HG02870 (cell line): ENCODE results near the gene ABTB2.

Experiments used
- ATAC-seq: cut with Tn5 transposase; IDR thresholded peaks from one replicate; pipeline ENCODE4 v1.9.1; 2021; ENCODE audit warnings: mild to moderate bottlenecking, moderate library complexity; ENCODE audit not compliant: unreplicated experiment

Gene ABTB2

DNA sequence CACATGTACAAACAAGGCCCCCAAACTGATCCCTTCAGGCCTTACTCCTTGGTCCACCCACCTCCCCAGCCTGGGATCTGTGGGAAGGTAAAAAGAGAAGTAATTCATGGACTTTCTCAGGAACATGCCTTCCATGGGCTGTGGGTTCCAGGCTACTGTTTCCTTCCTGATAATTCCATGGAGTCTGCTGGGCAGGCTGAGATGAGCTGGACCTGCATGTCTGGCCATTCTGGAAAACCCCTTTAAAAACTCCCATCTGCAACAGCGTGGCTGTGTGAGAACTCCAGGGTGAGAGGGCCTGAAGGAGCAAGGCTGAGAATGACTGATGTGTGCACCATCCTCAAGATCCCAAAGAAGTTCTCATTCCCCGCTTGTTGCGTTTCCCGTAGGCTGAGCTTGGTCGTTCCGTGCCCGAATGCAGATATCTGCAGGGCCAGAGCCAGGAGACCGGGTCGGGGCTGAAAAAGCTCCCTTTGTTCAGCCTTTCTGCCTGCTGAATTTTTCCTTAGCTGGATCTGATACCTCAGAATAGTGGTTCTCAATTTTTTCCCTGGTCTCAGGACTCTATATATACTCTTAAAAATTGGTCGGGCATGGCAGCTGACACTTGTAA is 179.5 kb downstream of the ABTB2 start:
- no peak for ATAC-seq

DNA sequence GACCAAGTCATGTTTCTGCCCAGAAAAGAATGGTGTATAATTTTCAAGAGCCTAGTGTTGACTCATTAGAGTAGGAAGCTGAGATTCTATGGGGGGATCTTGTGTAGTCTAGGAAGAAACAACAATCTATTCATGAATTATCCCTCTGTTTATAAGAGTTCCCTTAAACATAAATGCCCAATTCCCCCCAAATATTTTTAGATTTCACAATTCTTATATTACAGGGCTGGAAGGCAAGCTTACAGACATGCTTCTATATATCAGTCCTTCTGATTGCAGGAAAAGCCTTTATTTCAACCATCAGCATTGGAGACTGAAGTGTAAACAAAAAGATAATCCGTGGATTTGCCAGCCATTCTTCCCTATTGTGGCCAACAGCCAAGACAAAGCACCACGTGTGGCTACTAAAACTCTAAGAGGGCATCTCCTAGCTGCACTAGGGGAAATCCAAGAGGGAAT is 181.0 kb downstream of the ABTB2 start:
- no peak for ATAC-seq

- peak; percentile 40 for ATAC-seq
Observed at GRCh38 chr11:34175284-34176019, 182.4 kb downstream of the ABTB2 start.

DNA sequence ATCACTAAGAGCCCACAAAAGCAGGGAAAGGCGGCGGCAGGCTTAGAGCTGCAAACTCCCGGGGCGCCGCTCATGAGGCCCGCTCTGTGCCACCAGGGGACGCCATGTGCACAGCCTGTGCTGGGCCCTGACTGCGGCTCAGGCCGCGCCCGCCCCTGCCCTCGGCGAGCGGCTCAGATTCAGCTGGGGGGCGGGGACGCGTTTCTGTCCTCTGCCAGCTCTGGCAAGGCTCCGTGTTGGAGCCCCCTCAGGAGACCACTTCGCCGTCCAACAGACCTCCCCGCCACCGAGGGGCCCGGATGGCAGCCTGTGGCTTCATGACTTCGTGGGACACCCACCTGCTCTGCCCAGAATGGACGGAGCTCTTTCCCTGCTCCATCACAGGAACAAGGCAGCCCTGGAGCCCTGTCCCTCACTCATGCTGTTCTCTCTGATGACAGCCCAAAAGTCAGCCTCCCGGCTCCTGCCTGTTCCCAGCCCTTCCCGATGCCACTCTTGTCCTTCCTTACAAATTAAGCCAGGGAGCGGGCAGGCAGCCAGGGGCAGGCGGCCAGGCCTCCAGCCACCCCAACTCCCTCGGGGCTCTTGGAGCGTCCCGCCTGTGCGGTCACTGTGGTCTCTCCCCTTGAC is 183.3 kb downstream of the ABTB2 start:
- peak; percentile 81 for ATAC-seq

GRCh38 chr11:34173050-34173449 is 184.8 kb downstream of the ABTB2 start:
- no peak for ATAC-seq

DNA sequence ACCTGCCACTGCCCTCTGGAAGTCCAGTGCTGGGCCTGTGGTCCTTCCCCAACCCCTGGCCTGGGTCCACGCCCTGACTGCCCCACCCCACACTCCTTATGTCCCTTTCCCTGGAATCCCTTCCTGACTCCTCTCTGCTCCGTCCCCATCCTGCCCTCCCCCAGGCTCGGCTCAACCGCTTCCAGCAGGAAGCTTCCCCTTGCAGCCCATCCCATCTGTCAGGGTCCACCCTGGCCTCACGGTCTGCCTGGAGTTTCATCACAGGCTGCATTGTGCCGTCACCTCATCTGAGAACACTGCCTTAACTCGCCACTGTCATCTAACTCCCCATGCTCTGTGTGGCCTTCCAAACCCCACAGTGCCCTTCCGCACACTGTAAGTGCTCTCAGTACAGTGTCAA is 188.1 kb downstream of the ABTB2 start:
- no peak for ATAC-seq

DNA sequence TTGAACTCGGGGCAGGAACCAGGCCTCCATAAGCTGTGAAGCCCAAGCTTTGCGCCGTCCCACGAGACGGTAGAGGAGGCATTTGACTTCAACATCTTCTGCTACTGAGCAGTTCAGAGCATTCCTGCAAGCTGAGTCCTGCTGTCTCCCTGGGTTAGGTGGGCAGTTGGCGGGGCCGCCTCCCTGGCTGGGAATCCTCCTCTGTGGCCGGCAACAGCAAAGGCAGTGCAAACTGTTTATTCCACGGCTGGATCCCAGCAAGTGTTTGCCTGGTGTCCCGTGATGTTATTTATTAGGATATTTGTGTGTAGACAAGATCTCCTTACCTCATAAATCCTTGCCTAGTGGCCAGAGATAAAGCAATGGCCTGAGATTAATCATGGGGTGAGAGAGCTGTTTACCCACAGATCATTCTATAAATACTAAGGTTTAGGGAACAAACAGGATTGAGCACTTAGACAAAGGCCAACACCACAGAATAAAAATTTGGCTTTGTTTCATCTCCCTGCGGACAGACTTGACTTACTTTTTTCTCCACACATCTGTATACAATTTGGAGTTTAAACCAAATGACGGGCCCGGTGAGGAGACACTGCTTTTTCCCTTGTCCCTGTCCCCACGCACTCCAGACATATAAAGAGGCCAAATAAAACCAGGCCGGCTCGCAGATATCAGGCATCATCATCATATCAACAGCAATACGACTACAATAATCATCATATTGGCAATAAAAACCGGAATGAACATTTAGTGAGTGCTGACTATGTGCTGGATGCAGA is 189.0 kb downstream of the ABTB2 start:
- ATAC-seq, result no peak

GRCh38 chr11:34167961-34168360 is 189.8 kb downstream of the ABTB2 start:
- no peak for ATAC-seq

DNA sequence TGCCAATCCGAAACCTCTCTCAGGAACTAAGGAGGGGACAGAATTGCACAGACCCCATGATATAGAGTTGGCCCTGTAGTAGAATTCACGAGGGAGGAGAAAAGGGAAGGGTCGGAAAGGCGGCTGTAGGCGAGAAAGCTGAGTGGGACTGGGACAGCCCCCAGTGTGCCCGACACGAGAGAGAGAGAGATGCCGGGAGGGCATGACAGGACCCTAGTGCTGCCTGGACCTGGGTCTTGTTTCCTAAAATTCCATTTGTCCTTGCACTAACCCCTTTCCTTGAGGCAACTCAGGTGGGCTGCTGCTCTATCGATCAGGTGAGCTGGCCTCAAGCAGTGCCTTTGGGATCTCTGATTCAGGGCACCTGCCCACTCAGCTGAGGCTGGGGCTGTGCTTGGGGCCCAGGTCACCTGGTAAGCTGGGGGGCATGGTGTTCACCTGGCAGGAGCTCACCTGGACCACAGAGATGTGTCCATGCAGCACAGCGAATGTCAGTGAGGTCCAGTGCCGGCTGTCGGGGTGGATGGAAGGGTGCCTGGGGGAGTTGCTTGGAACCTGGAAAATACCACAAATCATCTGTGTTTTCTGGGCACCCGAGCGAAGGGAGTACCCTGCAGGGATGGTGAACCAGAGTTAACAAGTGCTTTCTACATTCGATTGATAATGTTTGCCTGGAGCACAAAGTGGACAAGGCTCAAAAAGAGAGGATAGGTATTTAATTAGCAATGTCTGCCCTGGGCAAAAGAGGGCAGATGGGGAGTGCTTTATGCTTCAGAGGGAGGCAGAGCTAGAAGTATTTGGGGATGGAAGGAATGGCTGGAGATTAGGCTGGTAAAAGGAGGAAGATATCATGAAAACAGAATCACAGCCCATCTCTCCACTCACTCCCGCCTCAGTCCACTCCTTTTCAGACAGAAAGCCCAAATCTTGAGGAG is 190.7 kb downstream of the ABTB2 start:
- ATAC-seq, result no peak

GRCh38 chr11:34165786-34166555 is 191.8 kb downstream of the ABTB2 start:
- ATAC-seq, result no peak

DNA sequence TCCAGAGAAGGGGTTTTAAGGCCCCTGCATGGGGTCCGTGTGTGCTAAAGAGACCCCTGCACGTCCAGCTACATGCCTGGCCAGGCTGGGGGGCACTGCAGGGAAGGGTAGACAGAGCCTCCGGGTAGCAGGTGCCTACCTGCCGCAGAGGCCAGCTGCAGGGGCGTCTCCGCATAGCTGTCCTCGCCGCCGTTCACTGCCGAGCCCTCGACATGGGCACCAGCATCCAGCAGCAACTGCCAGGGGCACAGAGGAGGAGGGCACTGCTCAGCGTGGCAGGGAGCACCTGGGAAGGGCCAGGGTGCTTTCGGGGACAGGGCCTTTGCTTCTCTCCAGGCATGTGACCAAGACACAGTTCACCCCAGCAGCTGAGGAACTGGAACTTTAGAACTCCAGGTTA is 192.7 kb downstream of the ABTB2 start:
- ATAC-seq, result no peak

DNA sequence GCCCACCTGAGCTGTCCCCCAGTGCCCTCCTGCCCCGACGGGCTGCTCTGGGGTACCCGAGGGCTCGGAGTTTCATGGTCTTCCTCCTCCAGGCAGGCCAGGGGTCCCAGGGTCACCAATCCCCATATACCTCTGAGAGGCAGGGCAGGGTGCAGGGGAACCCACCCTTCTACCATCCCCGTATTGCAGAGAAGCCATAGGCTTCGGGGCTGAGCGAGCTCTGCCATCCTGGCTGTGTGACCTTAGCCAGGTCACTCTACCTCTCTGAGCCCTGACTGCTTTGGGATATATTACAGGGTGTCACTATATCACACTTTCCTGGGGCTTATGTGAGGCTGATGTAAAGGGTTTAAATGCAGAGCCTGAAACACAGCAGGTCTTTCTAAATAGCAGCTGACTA is 195.0 kb downstream of the ABTB2 start:
- no peak for ATAC-seq

DNA sequence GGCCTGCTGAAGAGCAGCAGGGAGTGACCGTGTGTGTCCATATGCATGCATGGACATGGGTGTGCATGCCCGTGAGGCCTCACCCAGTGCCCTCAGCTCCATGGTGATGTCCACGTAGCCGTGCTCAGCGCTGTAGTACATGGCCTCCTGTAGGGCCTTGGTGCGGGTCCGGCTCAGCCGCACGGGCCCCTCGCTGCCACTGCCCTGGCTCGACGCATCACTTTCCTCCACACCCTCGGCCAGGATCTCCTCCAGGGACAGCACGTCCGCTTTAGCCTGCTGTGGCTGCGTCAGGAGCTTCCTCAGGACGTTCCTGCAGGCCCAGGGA is 195.4 kb downstream of the ABTB2 start:
- no peak for ATAC-seq

GRCh38 chr11:34161812-34162492 is 195.9 kb downstream of the ABTB2 start:
- ATAC-seq, result peak; percentile 49

DNA sequence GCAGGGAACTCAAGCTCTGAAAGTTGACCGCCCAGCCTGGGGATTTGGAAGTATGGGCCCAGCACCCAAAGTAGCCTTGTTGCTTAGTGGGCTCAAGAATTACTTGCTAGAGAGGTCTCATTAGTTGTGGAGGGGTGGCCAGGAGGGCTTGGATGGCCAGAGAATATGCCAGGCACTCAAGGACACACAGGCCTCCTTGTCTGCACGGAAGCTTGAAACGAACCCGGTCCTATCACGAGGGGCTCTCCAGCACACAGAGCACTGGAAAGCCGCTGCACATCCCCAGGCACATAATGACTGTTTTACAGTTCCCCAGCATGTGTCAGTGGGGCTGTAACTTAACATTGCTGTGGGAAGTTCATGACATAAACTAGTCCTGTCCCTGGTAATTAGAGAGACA is 196.4 kb downstream of the ABTB2 start:
- no peak for ATAC-seq

DNA sequence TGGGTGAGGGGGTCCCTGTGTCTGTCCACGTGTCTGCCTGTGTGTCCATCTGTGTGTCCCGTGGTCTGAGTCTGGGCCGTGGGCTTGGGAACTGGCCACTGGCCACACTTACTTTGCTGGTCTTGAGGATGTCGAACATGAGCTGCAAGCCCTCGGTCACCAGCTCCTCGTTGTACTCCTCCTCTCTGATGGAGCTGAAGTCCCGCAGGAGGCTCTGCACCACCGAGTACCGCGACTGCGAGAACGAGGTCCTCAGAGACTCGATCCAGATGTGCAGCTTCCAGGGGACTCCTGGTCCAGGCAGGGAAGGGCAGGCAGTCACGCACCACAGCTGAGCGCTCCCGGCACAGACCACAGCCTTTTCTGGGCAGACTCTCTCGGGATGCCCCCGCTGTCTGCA is 197.0 kb downstream of the ABTB2 start:
- no peak for ATAC-seq

DNA sequence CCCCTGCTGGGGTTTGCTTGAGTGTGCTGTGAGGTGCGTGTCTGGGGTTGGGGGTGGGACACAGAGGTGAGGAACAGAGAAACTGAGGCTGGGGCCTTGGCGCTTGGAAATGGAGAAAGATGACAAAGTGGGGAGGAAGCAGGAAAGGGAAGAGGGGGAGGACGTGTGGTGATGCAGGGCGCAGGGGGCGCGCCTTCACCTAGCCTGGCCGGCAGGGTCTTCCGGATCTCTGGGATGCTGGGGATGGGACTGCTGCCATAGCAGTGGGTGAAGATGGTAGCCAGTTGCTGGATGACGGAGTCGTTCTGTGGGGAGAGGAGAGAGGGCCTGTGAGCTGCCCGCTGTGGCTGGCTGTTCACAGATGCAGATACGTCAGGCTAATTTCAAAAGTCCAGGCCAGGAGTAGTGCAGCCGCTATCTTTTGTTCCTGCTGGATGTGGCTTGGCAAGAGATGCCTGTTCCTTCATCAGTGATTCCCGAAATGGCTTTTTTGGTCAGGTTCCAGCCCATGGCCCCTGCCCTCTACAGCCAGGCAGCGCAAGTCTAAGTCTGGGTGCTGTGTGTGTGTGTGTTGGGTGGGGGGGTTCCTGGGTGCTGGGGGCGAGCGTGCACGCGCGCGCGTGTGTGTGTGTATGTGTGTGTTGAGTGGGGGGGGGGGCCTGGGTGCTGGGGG is 197.6 kb downstream of the ABTB2 start:
- no peak for ATAC-seq

DNA sequence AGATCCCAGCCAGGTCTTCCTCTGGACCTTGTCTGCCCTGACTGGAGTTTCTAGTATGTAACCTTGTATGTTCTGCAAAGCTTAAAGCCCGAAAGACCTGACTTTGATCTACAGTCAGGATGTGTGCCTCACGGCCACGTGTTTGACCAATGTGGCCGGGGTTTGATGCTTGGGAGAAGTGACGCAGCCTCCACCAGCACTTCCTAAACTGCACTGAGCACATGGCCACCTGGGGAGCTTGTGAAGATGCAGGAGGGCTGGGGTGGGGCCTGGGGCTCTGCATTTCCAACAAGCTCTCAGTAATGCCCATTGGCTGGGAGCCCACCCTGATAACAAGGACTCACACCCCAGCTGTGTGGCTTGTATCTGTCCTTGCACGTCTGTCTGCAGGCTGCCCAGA is 199.1 kb downstream of the ABTB2 start:
- ATAC-seq, result no peak

GRCh38 chr11:34157163-34157562 is 200.6 kb downstream of the ABTB2 start:
- ATAC-seq, result no peak
